Ishikawa (cell line): Measurements from ENCODE around the gene NT5DC3.

ENCODE experiments used
- CEBPB ChIP-seq: IDR thresholded peaks from 2 replicates; pipeline ENCODE4 v1.6.1; 2012
- EGR1 ChIP-seq: IDR thresholded peaks from 2 replicates; pipeline ENCODE4 v1.6.1; 2012
- TAF1 ChIP-seq: IDR thresholded peaks from 2 replicates; pipeline ENCODE4 v1.6.1; 2012; ENCODE audit warnings: low read depth, mild to moderate bottlenecking
- YY1 ChIP-seq: IDR thresholded peaks from 2 replicates; pipeline ENCODE4 v1.6.1; 2012; ENCODE audit warnings: low read depth
- TF ChIP-seq, protein P1 (sequence below): IDR thresholded peaks from 2 replicates; pipeline ENCODE4 v1.6.1; 2012; ENCODE audit warnings: low read depth, mild to moderate bottlenecking
- TF ChIP-seq, protein P2 (sequence below): IDR thresholded peaks from 2 replicates; pipeline ENCODE4 v1.6.1; 2012

DNA sequence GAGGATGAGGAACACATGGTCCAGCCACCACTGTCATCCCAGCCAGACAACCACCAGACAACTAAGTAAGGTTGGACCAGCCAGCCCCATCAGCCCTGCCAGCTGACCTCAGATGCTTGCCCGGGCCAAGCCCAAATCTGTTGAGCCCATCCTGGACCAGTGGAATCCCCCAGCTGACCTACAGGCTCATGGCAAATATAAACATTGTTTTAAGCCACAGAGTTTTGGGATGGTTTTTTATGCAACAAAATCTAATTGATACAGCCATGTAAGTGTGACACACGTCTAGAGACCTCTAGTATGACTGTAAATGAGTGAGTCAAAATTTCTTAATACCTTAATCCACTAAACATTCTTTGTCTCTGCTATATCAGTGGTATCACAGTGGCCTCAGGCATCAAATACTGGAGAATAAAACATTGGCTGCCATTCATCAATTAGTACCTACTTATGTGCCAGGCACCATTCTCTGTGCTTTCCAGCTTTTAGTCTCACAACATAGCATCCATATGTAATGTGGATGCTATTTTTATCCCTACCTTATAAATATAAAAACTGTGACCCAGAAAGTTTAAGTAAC lies 24.2 kb upstream of the NT5DC3 start:
- TF ChIP-seq, protein P1, sequence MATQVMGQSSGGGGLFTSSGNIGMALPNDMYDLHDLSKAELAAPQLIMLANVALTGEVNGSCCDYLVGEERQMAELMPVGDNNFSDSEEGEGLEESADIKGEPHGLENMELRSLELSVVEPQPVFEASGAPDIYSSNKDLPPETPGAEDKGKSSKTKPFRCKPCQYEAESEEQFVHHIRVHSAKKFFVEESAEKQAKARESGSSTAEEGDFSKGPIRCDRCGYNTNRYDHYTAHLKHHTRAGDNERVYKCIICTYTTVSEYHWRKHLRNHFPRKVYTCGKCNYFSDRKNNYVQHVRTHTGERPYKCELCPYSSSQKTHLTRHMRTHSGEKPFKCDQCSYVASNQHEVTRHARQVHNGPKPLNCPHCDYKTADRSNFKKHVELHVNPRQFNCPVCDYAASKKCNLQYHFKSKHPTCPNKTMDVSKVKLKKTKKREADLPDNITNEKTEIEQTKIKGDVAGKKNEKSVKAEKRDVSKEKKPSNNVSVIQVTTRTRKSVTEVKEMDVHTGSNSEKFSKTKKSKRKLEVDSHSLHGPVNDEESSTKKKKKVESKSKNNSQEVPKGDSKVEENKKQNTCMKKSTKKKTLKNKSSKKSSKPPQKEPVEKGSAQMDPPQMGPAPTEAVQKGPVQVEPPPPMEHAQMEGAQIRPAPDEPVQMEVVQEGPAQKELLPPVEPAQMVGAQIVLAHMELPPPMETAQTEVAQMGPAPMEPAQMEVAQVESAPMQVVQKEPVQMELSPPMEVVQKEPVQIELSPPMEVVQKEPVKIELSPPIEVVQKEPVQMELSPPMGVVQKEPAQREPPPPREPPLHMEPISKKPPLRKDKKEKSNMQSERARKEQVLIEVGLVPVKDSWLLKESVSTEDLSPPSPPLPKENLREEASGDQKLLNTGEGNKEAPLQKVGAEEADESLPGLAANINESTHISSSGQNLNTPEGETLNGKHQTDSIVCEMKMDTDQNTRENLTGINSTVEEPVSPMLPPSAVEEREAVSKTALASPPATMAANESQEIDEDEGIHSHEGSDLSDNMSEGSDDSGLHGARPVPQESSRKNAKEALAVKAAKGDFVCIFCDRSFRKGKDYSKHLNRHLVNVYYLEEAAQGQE, result no peak
- TF ChIP-seq EGR1 (no peak), YY1 (no peak), TAF1 (no peak), CEBPB (no peak)
- TF ChIP-seq, protein P2, sequence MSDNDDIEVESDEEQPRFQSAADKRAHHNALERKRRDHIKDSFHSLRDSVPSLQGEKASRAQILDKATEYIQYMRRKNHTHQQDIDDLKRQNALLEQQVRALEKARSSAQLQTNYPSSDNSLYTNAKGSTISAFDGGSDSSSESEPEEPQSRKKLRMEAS, result no peak
